ENCODE results near the gene HAO2.

HAO2 gene

DNA sequence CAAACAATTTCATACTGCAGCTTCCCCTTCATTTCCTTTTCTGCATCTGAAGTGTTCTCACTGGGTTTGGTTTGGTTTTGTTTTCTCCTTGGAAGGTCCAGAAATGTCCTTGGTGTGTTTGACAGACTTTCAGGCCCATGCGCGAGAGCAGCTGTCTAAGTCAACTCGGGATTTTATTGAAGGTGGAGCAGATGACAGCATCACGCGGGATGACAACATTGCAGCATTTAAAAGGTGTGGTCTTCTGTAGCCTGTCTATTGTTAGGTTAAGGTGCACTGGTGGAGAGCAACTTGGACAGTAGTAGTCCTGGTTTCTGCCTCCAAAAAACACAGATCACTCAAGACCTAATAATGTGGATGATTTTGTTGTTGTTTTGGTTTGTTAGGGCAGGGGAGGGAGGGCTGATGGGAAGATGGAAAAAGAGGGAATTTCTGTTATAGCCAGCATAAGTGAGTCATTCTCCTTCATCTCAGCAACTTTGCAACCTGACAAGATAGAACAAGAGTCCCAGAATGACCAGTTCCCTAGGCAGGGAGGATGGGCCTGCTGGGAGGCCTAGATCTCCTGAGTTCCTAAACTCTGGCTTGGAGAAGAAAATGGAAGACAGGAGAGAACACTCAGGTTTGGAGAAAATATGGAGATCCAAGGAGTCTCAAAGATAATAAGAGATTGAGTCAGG, 12.5 kb downstream of the HAO2 start:
- no peak for DNase-seq

- no peak for DNase-seq
These were observed 16.0 kb downstream of the HAO2 start for GRCh38 chr1:119384591-119384990.

GRCh38 chr1:119385650-119386049, 17.1 kb downstream of the HAO2 start:
- DNase-seq = no peak

GRCh38 chr1:119387858-119388257, 19.3 kb downstream of the HAO2 start:
- no peak for DNase-seq

DNA sequence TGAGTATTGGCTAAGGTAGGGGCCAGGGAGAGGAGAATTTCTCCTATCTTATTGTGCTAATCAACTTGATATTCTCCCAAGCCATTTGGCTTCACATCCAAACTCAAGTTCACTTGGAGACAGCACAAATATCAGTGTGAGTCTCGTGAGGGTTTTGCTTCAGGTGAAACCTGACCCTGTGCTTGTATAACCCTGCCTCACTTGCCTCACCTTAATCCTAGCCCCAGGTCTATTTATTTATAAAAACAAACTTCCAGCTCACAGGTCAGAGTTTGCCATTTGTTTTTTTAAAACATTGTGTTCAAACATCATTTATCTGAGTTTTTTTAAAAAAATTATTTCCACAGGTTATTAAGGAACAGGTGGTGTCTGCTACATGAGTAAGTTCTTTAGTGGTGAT, 19.9 kb downstream of the HAO2 start:
- no peak for DNase-seq

GRCh38 chr1:119390526-119390925, 21.9 kb downstream of the HAO2 start:
- DNase-seq = no peak

DNA sequence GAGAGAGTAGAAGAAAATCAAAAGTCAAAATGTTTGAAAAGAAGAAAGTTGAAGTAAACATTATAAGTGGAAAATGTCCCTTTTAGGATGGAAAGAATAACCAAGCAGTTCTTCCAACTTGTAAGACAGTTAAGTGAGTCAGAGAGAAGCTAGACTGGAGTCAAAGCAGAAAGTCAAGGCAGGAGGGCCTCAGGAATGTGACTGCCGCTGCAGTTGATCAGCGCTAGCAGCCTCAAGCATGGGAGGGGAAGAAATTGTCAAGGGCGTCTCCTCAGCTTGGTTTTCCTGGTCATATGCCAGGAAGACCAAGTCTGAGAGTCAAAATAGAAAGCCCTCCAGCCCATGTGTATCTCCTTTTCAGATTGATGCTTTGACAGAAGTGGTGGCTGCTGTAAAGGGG, 23.2 kb downstream of the HAO2 start:
- no peak for DNase-seq

DNA sequence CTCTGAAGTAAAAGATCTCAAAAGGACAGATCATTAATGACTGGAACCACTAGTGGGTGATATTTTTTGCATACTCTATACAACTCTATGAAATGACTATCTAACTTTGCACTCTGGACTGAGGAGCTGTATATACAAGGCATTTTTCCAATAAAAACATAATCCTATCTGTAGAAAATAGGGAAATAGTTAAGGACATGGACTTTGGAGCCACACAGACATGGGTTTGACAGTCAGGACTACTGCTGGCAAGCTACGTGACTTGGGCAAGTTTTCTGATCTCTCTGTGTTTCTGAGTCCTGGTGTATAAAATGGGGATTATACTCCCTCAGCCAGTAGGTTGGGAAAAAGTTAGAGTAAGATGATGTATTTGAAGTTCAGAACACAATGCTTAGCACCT, 25.5 kb downstream of the HAO2 start:
- DNase-seq = no peak

GRCh38 chr1:119396982-119397381, 28.4 kb downstream of the HAO2 start:
- no peak for DNase-seq

DNA sequence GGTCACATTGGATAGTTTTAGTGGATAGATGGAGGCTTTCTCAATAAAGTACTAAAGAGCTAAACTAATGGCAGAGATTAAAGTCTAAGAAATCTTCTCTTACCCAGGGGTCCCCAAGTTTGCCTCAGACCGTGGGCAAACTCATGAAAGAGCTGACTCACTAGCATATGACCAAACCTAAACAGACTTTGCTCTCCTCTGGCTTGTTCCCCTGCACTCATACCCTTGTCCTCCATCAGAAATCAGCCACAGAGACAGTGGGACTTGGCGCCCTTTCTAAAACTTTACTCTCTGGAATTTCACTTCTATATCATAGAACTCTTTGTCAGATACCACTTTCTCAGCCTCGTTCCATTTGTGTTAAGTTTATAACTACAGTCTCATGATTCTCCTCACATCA, 29.4 kb downstream of the HAO2 start:
- no peak for DNase-seq

GRCh38 chr1:119404736-119405135, 36.2 kb downstream of the HAO2 start:
- no peak for DNase-seq

DNA sequence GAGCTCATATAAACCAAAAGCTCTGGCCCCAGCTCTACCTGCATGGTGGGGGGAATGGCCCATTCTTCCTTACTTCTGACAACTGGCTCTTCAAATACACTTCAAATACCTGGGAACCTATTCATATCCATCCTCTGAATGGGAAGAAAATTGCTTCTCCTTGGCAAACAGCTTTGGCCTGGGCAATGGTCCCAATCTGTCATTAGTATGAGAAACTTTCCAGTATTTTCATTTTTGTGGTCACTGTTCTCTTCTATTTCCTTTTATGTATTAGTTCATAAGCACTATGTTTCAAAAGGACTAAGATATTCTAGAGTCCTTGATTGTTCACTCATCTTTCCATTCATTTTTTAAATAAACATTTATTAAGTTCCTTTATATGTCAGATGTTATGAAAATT, 41.1 kb downstream of the HAO2 start:
- no peak for DNase-seq

- DNase-seq = no peak
These were observed 42.4 kb downstream of the HAO2 start for GRCh38 chr1:119410961-119411360.

- DNase-seq = no peak
These were observed 46.4 kb downstream of the HAO2 start, which contains the start of gene HSD3B2 for GRCh38 chr1:119414950-119415349. HSD3B2 (plus strand) TSS chr1:119415150; CDS start chr1:119415420, 270 bp downstream.

DNA sequence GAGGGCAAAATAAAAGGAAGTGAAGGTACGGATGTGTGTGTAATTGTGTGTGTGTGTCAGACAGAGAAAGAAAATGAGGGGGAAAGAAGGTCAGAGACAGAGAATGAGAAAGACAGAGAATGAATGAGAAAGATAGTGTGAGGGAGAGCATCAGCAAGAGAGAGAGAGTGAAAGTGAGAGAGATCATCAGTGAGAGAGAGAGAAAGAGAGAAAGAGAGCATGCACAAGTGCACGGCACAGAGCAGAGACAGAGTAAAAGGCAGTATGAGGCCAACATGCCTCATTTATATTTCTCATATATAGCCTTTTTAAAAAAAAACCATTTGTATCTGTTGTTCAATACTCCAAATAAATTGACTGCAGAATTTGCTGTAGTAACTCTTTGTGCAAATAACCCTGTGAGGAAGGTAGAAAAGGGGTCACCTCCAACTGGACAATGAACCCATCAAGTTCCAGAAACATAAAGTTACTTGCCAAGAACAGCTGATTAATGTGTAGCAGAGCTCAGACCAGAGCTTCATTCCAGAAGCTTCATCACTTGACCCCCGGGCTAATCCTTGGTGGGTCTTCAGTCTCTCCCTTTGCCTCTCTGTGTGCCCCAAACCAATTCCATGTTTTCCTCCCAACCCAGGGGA, 47.5 kb downstream of the HAO2 start:
- DNase-seq = no peak

DNA sequence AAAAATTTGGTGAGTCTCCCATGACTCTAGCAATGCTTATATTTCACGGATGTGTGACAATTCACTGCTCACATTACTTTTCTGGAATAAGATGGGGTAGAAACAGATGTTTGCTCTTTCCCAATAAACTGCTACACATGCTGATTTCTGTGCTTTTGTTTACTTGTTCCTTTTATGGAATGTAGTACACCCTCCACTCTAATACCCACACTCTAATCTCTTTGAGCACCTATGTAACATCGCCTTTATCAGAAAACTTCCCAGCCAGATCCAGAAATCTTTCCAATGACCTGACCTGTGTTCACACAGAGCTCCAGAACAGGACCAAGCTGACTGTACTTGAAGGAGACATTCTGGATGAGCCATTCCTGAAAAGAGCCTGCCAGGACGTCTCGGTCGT, 50.5 kb downstream of the HAO2 start:
- DNase-seq = no peak

- DNase-seq = no peak
These were observed 52.1 kb downstream of the HAO2 start for GRCh38 chr1:119420638-119421037.

DNA sequence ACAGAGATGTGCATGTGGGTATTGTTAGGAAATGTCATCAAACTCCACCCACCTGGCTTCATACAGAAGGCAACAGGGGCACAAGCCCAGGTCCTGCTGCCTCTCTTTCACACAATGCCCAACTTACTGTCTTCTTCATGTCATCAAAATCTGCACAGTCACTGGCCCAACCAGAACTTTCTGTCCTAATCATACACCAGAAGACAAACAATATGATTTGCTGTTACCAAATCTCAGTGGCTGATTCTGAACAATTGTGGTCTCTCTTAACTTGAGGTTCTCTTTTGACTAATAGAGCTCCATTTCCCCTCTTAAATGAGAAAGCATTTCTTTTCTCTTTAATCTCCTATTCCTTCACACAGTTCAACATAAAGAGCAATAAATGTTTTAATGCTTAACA, 54.0 kb downstream of the HAO2 start:
- no peak for DNase-seq

GRCh38 chr1:119428991-119429390, 60.4 kb downstream of the HAO2 start:
- DNase-seq = no peak

DNA sequence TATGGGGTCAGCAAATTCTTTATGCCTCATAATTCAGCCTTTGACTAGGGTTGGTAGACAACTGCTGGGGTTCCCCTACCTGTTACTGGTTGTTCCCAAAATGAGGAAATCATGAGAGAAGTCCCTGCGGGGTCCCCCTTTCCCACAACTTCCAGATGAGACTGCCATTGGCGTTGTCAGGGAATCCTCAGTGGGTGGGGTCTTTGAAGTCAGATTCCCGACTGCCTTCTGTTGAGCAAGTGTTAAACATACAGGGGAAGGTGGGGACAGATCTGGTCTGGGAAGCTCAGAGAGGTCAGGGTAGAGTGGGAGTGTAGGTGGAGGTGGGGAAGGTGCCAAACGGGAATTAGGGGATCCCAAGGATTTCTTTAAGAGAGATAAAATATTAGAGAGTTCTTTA, 61.1 kb downstream of the HAO2 start:
- DNase-seq = no peak

DNA sequence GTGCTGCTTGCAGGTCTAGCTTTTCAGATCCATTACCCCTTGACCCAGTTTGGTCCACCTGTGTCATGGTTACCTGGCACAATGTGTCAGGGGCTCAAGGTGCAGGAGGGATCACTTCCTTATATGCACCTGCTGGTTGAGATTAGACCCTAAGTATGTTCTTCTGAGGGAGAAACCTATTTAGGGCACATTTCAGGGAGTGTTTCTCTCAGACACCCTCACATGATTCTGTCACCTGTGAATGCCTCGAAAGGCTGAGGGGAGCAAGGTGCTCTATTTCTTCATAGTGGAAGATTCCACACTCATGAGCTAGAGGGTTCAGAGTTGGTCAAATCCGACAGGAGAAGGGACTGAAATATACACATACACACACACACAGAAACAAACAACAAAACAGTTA, 61.9 kb downstream of the HAO2 start:
- DNase-seq = no peak

DNA sequence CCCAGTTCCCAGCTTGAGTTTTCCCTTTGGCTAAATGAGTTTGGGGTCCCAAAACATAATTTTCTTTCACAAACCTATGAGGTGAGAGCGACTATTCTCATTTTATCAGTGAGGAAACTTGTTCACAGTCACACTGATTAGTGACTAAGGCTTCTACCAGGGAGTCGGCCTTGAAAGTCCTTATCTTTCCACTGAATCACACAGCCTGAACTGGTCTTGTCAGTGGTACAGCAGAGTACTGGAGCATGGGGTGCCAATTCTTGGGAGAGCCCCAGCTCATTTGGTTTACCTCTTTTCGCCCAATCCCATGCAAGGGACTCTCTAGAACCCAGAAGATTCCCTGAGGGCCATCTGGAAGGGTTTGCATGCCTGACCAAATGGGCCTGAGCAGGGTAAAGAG, 63.3 kb downstream of the HAO2 start:
- no peak for DNase-seq

DNA sequence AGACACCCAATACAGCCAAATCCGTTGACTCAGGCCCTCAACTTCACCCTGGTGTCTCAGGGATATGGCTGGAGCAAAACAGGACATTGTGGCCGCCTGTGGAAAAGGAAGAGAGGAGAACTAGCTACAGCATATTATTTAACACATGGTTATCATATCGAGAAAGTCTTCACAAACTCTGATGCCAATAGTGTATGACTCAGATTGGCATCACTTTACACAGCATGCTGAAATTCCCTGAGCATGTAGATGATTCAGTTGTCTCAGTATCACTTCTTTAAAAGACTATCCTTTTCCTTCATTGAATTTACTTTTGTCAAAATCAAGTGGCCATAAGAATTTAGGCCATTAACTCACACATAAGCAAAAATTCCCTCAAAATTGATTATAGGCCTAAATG, 66.5 kb downstream of the HAO2 start:
- no peak for DNase-seq

GRCh38 chr1:119438761-119439160, 70.2 kb downstream of the HAO2 start:
- no peak for DNase-seq

DNA sequence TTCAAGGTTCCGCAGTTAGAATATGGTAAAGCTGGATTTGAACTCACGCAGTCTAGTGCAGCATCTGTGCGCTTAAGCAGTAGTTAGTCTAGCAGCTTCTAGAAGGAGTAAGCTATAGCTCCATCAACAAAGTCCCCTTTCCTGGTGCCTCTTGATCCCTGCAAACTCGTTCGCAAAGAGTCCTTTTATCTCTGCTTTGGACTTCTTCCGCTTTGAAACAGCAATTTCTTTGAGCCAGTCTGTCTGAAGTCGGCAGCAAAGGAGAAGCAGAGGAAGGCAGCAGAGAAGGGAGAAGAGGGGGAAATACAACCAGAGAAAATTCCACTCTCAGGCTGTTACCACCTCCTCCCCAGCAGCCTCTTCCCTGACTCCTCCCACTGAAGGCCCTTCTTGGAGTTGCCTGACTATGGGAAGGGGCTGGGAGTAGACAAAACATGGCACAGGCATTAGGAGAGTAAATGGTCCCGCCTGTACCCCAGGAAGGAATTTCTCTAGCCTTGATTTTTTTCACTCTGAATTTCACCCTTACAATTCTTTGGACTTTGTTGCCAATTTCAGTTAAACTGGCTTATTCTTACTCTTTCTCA, 72.2 kb downstream of the HAO2 start:
- no peak for DNase-seq
